Measurements from ENCODE around the gene SUPT20HL1.

SUPT20HL1 gene

DNA sequence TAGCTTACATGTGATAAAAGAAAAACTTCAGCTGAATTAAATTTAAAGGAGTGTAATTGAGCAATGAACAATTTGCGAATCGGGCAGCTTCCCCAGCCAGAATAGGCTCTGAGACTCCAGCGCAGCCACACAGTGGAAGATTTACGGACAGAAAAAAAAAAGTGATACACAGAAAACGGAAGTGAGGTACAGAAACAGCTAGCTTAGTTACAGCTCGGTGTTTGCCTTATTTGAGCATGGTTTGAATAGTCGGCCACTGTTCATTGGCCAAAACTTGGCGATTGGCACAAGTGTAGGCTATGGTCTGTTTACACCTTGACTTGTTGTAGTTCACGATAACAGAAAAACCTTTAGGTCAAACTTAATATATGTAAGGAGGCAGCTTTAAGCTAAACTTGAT is 16.7 kb upstream of the SUPT20HL1 start:
- TF ChIP-seq TSHZ2 (CRISPR knock-in tag; IDR thresholded peaks at IDR 0.05) (no peak), PPARA (CRISPR knock-in tag; IDR thresholded peaks at IDR 0.05; ENCODE audit: borderline replicate concordance) (no peak), ZC3H10 (CRISPR knock-in tag; IDR thresholded peaks at IDR 0.05) (no peak), OSR1 (CRISPR knock-in tag; IDR thresholded peaks at IDR 0.05) (no peak), ZNF565 (CRISPR knock-in tag; conservative IDR thresholded peaks at IDR 0.05; ENCODE audit: low read depth) (no peak), GLIS3 (CRISPR knock-in tag; IDR thresholded peaks at IDR 0.05) (no peak), ISL1 (CRISPR knock-in tag; IDR thresholded peaks at IDR 0.05) (no peak), ESRRG (CRISPR knock-in tag; IDR thresholded peaks at IDR 0.05) (no peak), POU6F1 (CRISPR knock-in tag; IDR thresholded peaks at IDR 0.05; ENCODE audit: borderline replicate concordance, low read depth) (no peak), ZNF70 (CRISPR knock-in tag; IDR thresholded peaks at IDR 0.05) (no peak), ARNTL (CRISPR knock-in tag; IDR thresholded peaks at IDR 0.05; ENCODE audit: borderline replicate concordance, low read depth) (no peak), BACH2 (CRISPR knock-in tag; IDR thresholded peaks at IDR 0.05; ENCODE audit: borderline replicate concordance) (no peak), SNAI2 (CRISPR knock-in tag; IDR thresholded peaks at IDR 0.05) (no peak), ZFP30 (CRISPR knock-in tag; IDR thresholded peaks at IDR 0.05) (no peak)
- TF ChIP-seq, protein P1, sequence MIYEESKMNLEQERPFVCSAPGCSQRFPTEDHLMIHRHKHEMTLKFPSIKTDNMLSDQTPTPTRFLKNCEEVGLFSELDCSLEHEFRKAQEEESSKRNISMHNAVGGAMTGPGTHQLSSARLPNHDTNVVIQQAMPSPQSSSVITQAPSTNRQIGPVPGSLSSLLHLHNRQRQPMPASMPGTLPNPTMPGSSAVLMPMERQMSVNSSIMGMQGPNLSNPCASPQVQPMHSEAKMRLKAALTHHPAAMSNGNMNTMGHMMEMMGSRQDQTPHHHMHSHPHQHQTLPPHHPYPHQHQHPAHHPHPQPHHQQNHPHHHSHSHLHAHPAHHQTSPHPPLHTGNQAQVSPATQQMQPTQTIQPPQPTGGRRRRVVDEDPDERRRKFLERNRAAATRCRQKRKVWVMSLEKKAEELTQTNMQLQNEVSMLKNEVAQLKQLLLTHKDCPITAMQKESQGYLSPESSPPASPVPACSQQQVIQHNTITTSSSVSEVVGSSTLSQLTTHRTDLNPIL (CRISPR knock-in tag; IDR thresholded peaks at IDR 0.05; ENCODE audit: low read depth), result no peak
- TF ChIP-seq, protein P2, sequence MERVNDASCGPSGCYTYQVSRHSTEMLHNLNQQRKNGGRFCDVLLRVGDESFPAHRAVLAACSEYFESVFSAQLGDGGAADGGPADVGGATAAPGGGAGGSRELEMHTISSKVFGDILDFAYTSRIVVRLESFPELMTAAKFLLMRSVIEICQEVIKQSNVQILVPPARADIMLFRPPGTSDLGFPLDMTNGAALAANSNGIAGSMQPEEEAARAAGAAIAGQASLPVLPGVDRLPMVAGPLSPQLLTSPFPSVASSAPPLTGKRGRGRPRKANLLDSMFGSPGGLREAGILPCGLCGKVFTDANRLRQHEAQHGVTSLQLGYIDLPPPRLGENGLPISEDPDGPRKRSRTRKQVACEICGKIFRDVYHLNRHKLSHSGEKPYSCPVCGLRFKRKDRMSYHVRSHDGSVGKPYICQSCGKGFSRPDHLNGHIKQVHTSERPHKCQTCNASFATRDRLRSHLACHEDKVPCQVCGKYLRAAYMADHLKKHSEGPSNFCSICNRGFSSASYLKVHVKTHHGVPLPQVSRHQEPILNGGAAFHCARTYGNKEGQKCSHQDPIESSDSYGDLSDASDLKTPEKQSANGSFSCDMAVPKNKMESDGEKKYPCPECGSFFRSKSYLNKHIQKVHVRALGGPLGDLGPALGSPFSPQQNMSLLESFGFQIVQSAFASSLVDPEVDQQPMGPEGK (CRISPR knock-in tag; IDR thresholded peaks at IDR 0.05; ENCODE audit: borderline replicate concordance), result no peak
- ATAC-seq, result no peak

GRCh38 chrX:24347881-24348280 is 12.6 kb upstream of the SUPT20HL1 start:
- ATAC-seq, result no peak
- TF ChIP-seq SNAI2 (CRISPR knock-in tag; IDR thresholded peaks at IDR 0.05) (no peak), ZNF565 (CRISPR knock-in tag; conservative IDR thresholded peaks at IDR 0.05; ENCODE audit: low read depth) (no peak), ARNTL (CRISPR knock-in tag; IDR thresholded peaks at IDR 0.05; ENCODE audit: borderline replicate concordance, low read depth) (no peak)

GRCh38 chrX:24350217-24350616 is 10.2 kb upstream of the SUPT20HL1 start:
- ATAC-seq, result no peak
- TF ChIP-seq ZFP3 (CRISPR knock-in tag; IDR thresholded peaks at IDR 0.05), result no peak
- no peak for TF ChIP-seq PPARA (CRISPR knock-in tag; IDR thresholded peaks at IDR 0.05; ENCODE audit: borderline replicate concordance)
- TF ChIP-seq TOX (CRISPR knock-in tag; IDR thresholded peaks at IDR 0.05; ENCODE audit: borderline replicate concordance), result no peak
- no peak for TF ChIP-seq OSR1 (CRISPR knock-in tag; IDR thresholded peaks at IDR 0.05)
- TF ChIP-seq ZFP30 (CRISPR knock-in tag; IDR thresholded peaks at IDR 0.05), result no peak
- TF ChIP-seq POU6F1 (CRISPR knock-in tag; IDR thresholded peaks at IDR 0.05; ENCODE audit: borderline replicate concordance, low read depth), result no peak
- no peak for TF ChIP-seq RARB (CRISPR knock-in tag; IDR thresholded peaks at IDR 0.05)
- TF ChIP-seq TCF4 (CRISPR knock-in tag; IDR thresholded peaks at IDR 0.05; ENCODE audit: borderline replicate concordance), result no peak
- TF ChIP-seq, protein P1 (CRISPR knock-in tag; IDR thresholded peaks at IDR 0.05; ENCODE audit: low read depth), result no peak
- no peak for TF ChIP-seq ARNTL (CRISPR knock-in tag; IDR thresholded peaks at IDR 0.05; ENCODE audit: borderline replicate concordance, low read depth)
- TF ChIP-seq, protein P3, sequence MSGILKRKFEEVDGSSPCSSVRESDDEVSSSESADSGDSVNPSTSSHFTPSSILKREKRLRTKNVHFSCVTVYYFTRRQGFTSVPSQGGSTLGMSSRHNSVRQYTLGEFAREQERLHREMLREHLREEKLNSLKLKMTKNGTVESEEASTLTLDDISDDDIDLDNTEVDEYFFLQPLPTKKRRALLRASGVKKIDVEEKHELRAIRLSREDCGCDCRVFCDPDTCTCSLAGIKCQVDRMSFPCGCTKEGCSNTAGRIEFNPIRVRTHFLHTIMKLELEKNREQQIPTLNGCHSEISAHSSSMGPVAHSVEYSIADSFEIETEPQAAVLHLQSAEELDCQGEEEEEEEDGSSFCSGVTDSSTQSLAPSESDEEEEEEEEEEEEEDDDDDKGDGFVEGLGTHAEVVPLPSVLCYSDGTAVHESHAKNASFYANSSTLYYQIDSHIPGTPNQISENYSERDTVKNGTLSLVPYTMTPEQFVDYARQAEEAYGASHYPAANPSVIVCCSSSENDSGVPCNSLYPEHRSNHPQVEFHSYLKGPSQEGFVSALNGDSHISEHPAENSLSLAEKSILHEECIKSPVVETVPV (CRISPR knock-in tag; IDR thresholded peaks at IDR 0.05), result no peak
- TF ChIP-seq ESRRG (CRISPR knock-in tag; IDR thresholded peaks at IDR 0.05), result no peak
- TF ChIP-seq TSHZ2 (CRISPR knock-in tag; IDR thresholded peaks at IDR 0.05), result no peak
- no peak for TF ChIP-seq ZNF565 (CRISPR knock-in tag; conservative IDR thresholded peaks at IDR 0.05; ENCODE audit: low read depth)
- TF ChIP-seq CSDC2 (CRISPR knock-in tag; IDR thresholded peaks at IDR 0.05), result no peak
- no peak for TF ChIP-seq ISL1 (CRISPR knock-in tag; IDR thresholded peaks at IDR 0.05)
